WI38 (cell line): Measurements from ENCODE around the gene SARDH.

ENCODE experiments used
- H3K4me3 ChIP-seq: 2 replicates; pipeline ENCODE4 v1.5.1; 2011; ENCODE audit warnings: low read depth, mild to moderate bottlenecking, control low read depth, low read length
- CTCF ChIP-seq: IDR thresholded peaks from 2 replicates; pipeline ENCODE4 v1.5.1; 2012; ENCODE audit warnings: low read depth, mild to moderate bottlenecking, control low read depth, low read length

The SARDH gene

DNA sequence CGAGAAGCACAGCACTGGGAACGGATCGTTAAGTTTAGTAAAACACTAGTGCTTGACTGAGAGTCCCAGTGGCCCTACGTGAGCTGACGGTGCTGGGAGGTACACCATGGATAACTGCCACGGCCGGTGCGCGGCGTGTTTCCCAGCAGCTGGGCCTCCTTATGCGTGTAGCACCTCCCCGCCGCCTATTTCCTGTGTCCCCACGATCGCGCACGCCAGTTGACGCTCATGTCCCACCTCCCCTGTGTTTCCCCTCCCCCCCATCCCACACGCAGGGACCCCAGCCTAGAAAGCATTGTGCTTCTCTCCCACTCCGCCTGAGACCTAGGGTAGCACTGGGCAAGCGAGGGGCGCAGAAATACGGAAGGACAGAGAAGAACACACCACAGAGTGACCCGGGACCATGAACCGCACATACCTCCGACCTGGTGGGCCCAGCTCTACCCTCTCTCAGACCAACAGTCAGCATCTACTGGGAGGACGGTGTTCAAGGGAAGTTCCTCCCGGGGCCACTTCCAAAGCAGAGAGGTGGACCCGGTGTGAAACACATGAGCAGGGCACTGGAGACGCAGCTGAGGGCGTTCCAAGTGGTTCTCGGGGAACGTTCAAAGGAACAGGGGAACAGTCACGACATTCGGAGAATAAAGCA is 56.4 kb downstream of the SARDH start:
- no peak for TF ChIP-seq CTCF

GRCh38 chr9:133680976-133681657 is 57.0 kb downstream of the SARDH start:
- no peak overlapping the region for H3K4me3 ChIP-seq
- no peak for TF ChIP-seq CTCF

More for the DNA sequence above, 56.4 kb downstream of the SARDH start:
- H3K4me3 ChIP-seq = no peak overlapping the region

- no peak overlapping the region for H3K4me3 ChIP-seq
- TF ChIP-seq CTCF = no peak
Observed at GRCh38 chr9:133680250-133680975, 57.7 kb downstream of the SARDH start.

DNA sequence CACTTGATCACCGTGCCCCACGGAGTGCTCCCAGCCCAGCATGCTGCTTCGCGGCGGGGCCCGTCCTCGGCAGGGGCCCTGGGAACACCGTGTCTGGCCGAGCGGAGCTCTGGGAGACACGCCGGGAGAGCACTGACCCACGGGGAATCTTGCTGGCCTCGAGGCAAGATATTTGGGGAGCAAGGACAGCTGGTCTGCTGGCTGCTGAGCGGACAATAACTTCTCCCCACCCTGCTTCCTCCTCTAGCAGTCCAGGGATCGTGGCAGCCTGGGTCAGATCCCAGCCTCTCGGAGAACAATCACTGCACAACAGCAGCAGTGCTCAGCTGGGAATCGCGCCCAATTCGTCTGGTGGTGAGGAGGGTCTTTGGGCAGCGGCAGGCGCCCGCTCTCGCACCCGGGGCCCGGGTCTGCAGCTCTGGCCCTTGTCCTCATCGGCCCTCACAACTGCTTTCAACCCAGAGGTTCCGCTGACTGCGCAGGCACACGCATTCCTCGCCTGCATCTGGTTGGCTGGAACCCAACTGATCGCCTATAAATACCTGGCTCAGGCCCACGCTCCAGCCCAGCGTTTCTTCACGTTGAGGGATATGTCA is 58.6 kb downstream of the SARDH start:
- H3K4me3 ChIP-seq = no peak overlapping the region
- no peak for TF ChIP-seq CTCF

- H3K4me3 ChIP-seq = no peak overlapping the region
- TF ChIP-seq CTCF = no peak
Observed at GRCh38 chr9:133679056-133679455, 59.1 kb downstream of the SARDH start.

GRCh38 chr9:133677126-133678010 is 60.8 kb downstream of the SARDH start:
- TF ChIP-seq CTCF = no peak

More at GRCh38 chr9:133677126-133678010, 60.8 kb downstream of the SARDH start:
- no peak overlapping the region for H3K4me3 ChIP-seq
